ENCODE data around the gene SLC2A4RG. TPM values are rescaled to one million over a fixed set of nuclear protein-coding genes. Genes with fewer than 3 reads are reported as not detected.

The SLC2A4RG gene
- total RNA-seq, 2 experiments from 2014 or later: 30.9 to 34.9 TPM

DNA sequence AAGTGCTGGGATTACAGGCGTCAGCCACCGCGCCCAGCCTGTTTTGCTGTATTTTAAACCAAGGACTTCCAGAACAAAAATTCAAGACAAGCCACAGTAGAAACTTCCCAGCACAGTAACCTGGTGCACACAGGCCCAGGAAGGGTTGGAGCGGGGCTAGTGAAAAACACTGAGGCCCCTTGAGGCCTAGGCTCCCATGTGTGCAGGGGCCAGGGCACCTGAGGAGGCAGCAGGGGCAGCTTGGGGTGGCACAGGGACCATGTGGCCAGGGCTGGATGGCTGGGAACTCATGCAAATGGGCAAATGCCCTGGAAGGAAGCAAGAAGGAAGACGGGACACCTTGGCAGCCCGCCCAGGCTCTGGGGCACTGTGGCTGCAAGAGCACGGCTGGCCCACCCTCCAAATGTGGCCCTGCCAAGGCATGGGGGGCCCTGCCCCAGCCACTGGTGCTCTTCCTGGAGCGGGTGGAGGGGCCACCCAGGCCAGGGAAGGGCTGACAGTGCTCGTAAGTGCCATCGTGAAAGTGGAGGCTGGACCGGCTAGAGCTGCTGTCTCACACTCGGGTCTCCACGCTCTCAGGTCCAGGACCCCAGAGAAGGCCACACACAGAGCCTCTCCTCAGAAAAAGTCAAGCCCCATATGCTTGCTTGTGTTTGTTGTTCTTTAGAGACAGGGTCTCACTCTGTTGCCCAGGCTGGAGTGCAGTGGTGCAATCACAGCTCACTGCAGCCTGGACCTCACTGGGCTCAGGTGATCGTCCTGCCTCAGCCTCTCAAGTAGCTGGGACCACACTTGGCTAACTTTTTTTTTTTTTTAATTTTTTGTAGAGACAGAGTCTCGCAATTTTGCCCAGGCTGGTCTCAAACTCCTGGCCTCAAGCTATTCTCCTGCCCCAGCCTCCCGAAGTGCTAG lies 10.3 kb downstream of the SLC2A4RG start:
- intact Hi-C loops (cut with DNase I, micrococcal nuclease): no loop called here
- ChIA-PET POLR2A (no interaction called here), CTCF (interaction anchor here (0.6 kb wide), 1 partner anchor 14 kb away, joined by 3 read pairs; the partner anchor contains the start of gene LIME1)
- no peak for DNase-seq
- no peak overlapping the region for H3K4me3 Mint-ChIP-seq
- no peak for ATAC-seq
- H3K27me3 Mint-ChIP-seq: no peaks in the 10 kb centered on the region
- H3K4me1 Mint-ChIP-seq: peaks cover 20% of the 10 kb centered on the region
- no peaks in the 10 kb centered on the region for H3K9me3 Mint-ChIP-seq (ENCODE audit: low read depth)
- H3K27ac Mint-ChIP-seq: peak overlapping the region; percentile 89
- H3K36me3 Mint-ChIP-seq (ENCODE audit: low read depth): no peaks in the 10 kb centered on the region

DNA sequence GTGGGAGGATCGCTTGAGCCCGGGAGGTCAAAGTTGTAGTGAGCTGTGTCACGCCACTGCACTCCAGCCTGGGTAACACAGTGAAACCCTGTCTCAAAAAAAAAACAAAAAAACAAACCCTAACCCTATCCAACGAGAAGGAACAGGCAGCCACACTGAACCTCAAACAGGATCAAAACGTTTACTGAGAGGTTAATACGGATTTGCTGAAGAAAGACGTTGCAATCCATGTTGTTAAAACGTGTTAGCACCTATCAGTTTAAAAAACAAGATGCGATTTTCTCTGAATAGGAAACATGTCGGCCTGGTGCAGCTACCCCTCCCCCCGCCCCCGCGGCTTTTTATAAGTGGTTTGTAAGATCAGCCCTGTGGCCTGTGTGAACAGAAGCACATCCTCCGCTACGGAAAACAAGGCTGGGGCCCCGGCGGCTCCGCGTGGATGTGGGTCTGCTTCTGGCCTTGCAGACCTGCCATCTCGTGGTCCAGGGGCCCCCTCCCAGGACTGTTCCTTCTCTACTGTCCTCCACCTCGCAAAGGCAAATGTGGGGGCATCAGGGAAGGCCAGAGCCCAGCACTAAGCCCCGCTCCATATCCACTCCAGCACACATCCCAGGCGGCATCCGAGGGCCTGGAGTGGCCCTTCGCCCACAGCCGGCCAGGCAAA lies 11.4 kb downstream of the SLC2A4RG start:
- ATAC-seq: peak; percentile 85
- Mint-ChIP-seq H3K4me3 (peak overlapping the region; percentile 49), H3K36me3 (ENCODE audit: low read depth) (no peaks in the 10 kb centered on the region), H3K27me3 (no peaks in the 10 kb centered on the region), H3K9me3 (ENCODE audit: low read depth) (no peaks in the 10 kb centered on the region), H3K27ac (peak overlapping the region; percentile 89), H3K4me1 (peaks cover 20% of the 10 kb centered on the region)
- CTCF ChIA-PET: interaction anchor here (0.6 to 0.9 kb wide), 2 partner anchors 38 to 114 kb away, joined by 3 read pairs; no protein-coding TSS in a partner anchor
- POLR2A ChIA-PET: interaction anchor here (0.8 kb wide), 1 partner anchor 23 kb away, joined by 8 read pairs; no protein-coding TSS in a partner anchor
- DNase-seq: peak; percentile 81
- intact Hi-C loops (cut with DNase I, micrococcal nuclease): loop anchor here in 1 of 2 experiments (1.0 kb wide), 2 partner anchors 44 to 114 kb away; partner anchors contain the start of genes ARFRP1 and TPD52L2

DNA sequence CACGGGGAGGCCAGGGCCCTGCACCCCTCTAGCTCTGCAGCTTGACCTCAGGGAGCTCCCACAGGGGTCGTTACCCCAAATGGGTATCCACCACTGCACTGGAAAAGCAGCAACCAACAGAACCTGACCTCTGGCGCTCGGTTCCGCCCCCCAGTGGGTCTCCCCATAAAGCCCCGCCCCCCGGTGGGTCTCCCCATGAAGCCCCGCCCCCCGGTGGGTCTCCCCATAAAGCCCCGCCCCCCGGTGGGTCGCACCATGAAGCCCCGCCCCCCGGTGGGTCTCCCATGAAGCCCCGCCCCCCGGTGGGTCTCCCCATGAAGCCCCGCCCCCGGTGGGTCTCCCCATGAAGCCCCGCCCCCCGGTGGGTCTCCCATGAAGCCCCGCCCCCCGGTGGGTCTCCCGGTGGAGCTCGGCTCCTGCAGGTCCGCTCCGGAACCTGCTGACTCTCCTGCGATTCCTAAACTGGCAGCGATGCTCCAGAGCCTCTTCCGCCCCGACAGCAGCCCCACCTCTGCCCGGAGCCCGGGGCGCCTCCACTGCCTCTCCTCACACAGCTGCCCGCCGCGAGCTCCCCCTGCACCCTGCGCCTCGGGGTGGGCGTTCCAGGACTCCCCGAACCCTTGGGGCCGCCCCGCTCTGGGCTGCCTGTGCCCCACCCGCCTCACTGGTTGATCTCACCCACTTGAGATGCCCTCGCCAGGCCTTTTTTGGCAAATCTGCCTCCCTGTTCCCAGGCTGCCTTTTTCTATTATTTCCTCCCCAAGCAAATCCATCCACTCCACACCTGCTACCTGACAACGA lies 12.1 kb downstream of the SLC2A4RG start:
- peak overlapping the region; percentile 49 for H3K4me3 Mint-ChIP-seq
- intact Hi-C loops (cut with DNase I, micrococcal nuclease): loop anchor here in 1 of 2 experiments (1.0 kb wide), 2 partner anchors 44 to 114 kb away; partner anchors contain the start of genes ARFRP1 and TPD52L2
- POLR2A ChIA-PET: no interaction called here

DNA sequence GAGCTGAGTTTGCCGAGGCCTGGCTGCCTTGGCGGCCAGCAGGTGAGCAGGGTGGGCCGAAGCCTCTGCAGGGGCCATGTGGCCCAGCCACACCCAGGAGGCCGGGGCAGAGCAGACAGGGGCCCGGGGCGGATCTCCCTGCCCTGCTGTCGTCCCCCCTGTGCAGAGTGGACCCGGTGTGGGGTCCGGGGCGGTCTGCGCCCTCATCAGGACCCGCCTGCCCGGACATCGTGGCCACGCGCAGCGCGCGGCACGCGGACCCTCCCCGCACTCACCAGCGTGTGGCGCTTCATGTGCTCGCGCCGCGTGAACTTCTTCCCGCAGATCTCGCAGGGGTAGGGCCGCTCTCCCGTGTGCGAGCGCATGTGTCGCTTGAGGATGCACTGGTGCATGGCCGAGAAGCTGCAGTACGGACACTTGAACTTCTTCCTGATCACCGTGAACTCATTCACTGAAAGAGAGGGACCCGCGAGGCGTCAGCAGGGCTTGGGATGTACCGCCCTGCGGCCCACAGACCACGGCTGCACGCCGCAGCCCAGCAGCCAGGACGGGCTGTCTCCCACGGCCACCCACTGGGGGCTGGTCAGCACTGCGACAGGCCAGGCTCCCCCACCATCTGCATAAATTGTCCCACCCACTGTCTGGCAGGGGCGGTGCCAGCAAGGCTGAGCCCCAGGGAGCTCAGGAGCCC lies 13.0 kb downstream of the SLC2A4RG start:
- Mint-ChIP-seq H3K27me3 (no peaks in the 10 kb centered on the region), H3K36me3 (ENCODE audit: low read depth) (no peaks in the 10 kb centered on the region), H3K27ac (no peak overlapping the region), H3K9me3 (ENCODE audit: low read depth) (no peaks in the 10 kb centered on the region), H3K4me3 (no peak overlapping the region), H3K4me1 (peaks cover 25% of the 10 kb centered on the region)
- intact Hi-C loops (cut with DNase I, micrococcal nuclease): no loop called here
- ATAC-seq: no peak
- CTCF ChIA-PET: interaction anchor here (0.6 kb wide), 2 partner anchors 75 to 291 kb away, joined by 3 read pairs; no protein-coding TSS in a partner anchor
- POLR2A ChIA-PET: no interaction called here
- no peak for DNase-seq

More for the DNA sequence above, 12.1 kb downstream of the SLC2A4RG start:
- Mint-ChIP-seq H3K27ac (peak overlapping the region; percentile 89), H3K9me3 (ENCODE audit: low read depth) (no peaks in the 10 kb centered on the region), H3K36me3 (ENCODE audit: low read depth) (no peaks in the 10 kb centered on the region), H3K4me1 (peaks cover 22% of the 10 kb centered on the region), H3K27me3 (no peaks in the 10 kb centered on the region)
- CTCF ChIA-PET: interaction anchor here (0.6 to 0.9 kb wide), 2 partner anchors 39 to 113 kb away, joined by 3 read pairs; no protein-coding TSS in a partner anchor
- ATAC-seq (peak; percentile 43), DNase-seq (peak; percentile 60)

- CTCF ChIA-PET: interaction anchor here (0.6 to 0.7 kb wide), 2 partner anchors 9 to 74 kb away, joined by 3 read pairs; no protein-coding TSS in a partner anchor
- Mint-ChIP-seq H3K27me3 (no peaks in the 10 kb centered on the region), H3K4me1 (peaks cover 25% of the 10 kb centered on the region), H3K36me3 (ENCODE audit: low read depth) (no peaks in the 10 kb centered on the region), H3K9me3 (ENCODE audit: low read depth) (no peaks in the 10 kb centered on the region), H3K4me3 (no peak overlapping the region), H3K27ac (no peak overlapping the region)
- ATAC-seq (no peak), DNase-seq (no peak)
- intact Hi-C loops (cut with DNase I, micrococcal nuclease): no loop called here
- POLR2A ChIA-PET: no interaction called here
Observed at GRCh38 chr20:63753381-63753780, 13.8 kb downstream of the SLC2A4RG start.

- CTCF ChIA-PET: interaction anchor here (0.7 kb wide), 1 partner anchor 9 kb away, joined by 3 read pairs; no protein-coding TSS in a partner anchor
- H3K4me3 Mint-ChIP-seq: no peak overlapping the region
Observed at GRCh38 chr20:63754008-63754407, 14.4 kb downstream of the SLC2A4RG start.

GRCh38 chr20:63755933-63756647 lies 16.5 kb downstream of the SLC2A4RG start:
- H3K36me3 Mint-ChIP-seq (ENCODE audit: low read depth): no peaks in the 10 kb centered on the region
- no peak for ATAC-seq
- ChIA-PET CTCF (no interaction called here), POLR2A (interaction anchor here (0.6 kb wide), 1 partner anchor 124 kb away, joined by 3 read pairs; no protein-coding TSS in a partner anchor)
- no peak overlapping the region for H3K4me3 Mint-ChIP-seq
- H3K27me3 Mint-ChIP-seq: no peaks in the 10 kb centered on the region
- intact Hi-C loops (cut with DNase I, micrococcal nuclease): no loop called here
- H3K9me3 Mint-ChIP-seq (ENCODE audit: low read depth): no peaks in the 10 kb centered on the region
- peaks cover 13% of the 10 kb centered on the region for H3K4me1 Mint-ChIP-seq
- H3K27ac Mint-ChIP-seq: no peak overlapping the region
- DNase-seq: no peak

More at GRCh38 chr20:63754008-63754407, 14.4 kb downstream of the SLC2A4RG start:
- DNase-seq (no peak), ATAC-seq (no peak)
- POLR2A ChIA-PET: no interaction called here
- H3K4me1 Mint-ChIP-seq: peaks cover 23% of the 10 kb centered on the region
- intact Hi-C loops (cut with DNase I, micrococcal nuclease): no loop called here
- no peaks in the 10 kb centered on the region for H3K9me3 Mint-ChIP-seq (ENCODE audit: low read depth)
- H3K27me3 Mint-ChIP-seq: no peaks in the 10 kb centered on the region
- H3K27ac Mint-ChIP-seq: no peak overlapping the region
- no peaks in the 10 kb centered on the region for H3K36me3 Mint-ChIP-seq (ENCODE audit: low read depth)

- ChIA-PET POLR2A (no interaction called here), CTCF (no interaction called here)
- Mint-ChIP-seq H3K4me1 (peaks cover 9% of the 10 kb centered on the region), H3K27me3 (no peaks in the 10 kb centered on the region), H3K27ac (no peak overlapping the region), H3K9me3 (ENCODE audit: low read depth) (no peaks in the 10 kb centered on the region), H3K36me3 (ENCODE audit: low read depth) (no peaks in the 10 kb centered on the region), H3K4me3 (no peak overlapping the region)
- DNase-seq (no peak), ATAC-seq (peak; percentile 26)
- intact Hi-C loops (cut with DNase I, micrococcal nuclease): no loop called here
Observed at GRCh38 chr20:63756648-63756991, 17.0 kb downstream of the SLC2A4RG start.

GRCh38 chr20:63758152-63758551 lies 18.6 kb downstream of the SLC2A4RG start:
- no peak for ATAC-seq
- intact Hi-C loops (cut with DNase I, micrococcal nuclease): no loop called here
- ChIA-PET CTCF (no interaction called here), POLR2A (no interaction called here)
- no peak for DNase-seq
- H3K4me1 Mint-ChIP-seq: peaks cover 5% of the 10 kb centered on the region
- H3K4me3 Mint-ChIP-seq: no peak overlapping the region
- H3K9me3 Mint-ChIP-seq (ENCODE audit: low read depth): no peaks in the 10 kb centered on the region
- H3K36me3 Mint-ChIP-seq (ENCODE audit: low read depth): no peaks in the 10 kb centered on the region
- no peak overlapping the region for H3K27ac Mint-ChIP-seq
- H3K27me3 Mint-ChIP-seq: no peaks in the 10 kb centered on the region

- Mint-ChIP-seq H3K4me3 (no peak overlapping the region), H3K36me3 (ENCODE audit: low read depth) (no peaks in the 10 kb centered on the region), H3K27ac (no peak overlapping the region), H3K4me1 (peaks cover 5% of the 10 kb centered on the region), H3K27me3 (no peaks in the 10 kb centered on the region), H3K9me3 (ENCODE audit: low read depth) (no peaks in the 10 kb centered on the region)
- intact Hi-C loops (cut with DNase I, micrococcal nuclease): no loop called here
- no peak for DNase-seq
- POLR2A ChIA-PET: no interaction called here
- CTCF ChIA-PET: no interaction called here
- ATAC-seq: no peak
Observed at GRCh38 chr20:63759377-63759901, 19.9 kb downstream of the SLC2A4RG start.

Measured in activated CD4-positive, alpha-beta T cell treated with anti-CD3 and anti-CD28 coated beads for 36 hours (primary cell).